OCI-LY3 (cell line): ENCODE measurements around the gene POU6F2.

Source experiments
- EZH2phosphoT487 ChIP-seq: fragments of 200-600 bp; shearing (Covaris generic); IDR thresholded peaks from 2 replicates; pipeline ENCODE4 v1.6.1; 2018; ENCODE audit warnings: antibody characterized with exemption, mixed run types, low read depth
- TF ChIP-seq, protein P1 (sequence below): fragments of 200-600, 300-600 bp; sonication (generic); IDR thresholded peaks from 2 replicates; pipeline ENCODE4 v1.5.1; 2014; ENCODE audit warnings: antibody characterized with exemption, low read length, low read depth

DNA sequence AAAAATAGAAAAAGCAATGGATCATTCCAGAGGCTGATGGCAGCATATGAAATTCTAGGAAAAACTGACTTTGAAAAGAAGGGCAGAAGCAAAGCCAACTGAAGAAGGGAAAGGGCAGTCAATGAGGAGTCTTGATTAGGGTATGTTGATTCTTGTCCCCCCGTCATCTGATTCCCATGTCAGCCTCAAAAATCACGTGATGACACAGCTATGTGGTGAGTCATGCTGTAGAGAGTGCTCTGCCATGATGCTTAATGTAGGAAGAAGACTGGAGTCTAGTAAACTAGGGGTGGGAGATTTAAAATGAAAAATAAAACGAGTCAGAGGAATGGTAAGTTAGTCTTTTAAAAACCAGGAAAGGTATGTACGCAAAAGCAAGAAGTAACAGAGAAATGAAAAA lies 3.9 kb upstream of the POU6F2 start:
- TF ChIP-seq, protein P1, sequence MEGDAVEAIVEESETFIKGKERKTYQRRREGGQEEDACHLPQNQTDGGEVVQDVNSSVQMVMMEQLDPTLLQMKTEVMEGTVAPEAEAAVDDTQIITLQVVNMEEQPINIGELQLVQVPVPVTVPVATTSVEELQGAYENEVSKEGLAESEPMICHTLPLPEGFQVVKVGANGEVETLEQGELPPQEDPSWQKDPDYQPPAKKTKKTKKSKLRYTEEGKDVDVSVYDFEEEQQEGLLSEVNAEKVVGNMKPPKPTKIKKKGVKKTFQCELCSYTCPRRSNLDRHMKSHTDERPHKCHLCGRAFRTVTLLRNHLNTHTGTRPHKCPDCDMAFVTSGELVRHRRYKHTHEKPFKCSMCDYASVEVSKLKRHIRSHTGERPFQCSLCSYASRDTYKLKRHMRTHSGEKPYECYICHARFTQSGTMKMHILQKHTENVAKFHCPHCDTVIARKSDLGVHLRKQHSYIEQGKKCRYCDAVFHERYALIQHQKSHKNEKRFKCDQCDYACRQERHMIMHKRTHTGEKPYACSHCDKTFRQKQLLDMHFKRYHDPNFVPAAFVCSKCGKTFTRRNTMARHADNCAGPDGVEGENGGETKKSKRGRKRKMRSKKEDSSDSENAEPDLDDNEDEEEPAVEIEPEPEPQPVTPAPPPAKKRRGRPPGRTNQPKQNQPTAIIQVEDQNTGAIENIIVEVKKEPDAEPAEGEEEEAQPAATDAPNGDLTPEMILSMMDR, result no peak
- TF ChIP-seq EZH2phosphoT487, result no peak
